B cell (primary cell): ENCODE data around the gene CCN5.

Experiments used
- CTCF ChIP-seq: fragments of 200-600 bp; IDR thresholded peaks from one replicate; pipeline ENCODE4 v1.8.0; 2022; ENCODE audit warnings: antibody characterized with exemption, mild to moderate bottlenecking
- EZH2 ChIP-seq: IDR thresholded peaks from 2 replicates; pipeline ENCODE4 v1.6.1; 2012; ENCODE audit warnings: borderline replicate concordance, low read depth, mild to moderate bottlenecking, moderate library complexity, low read length; ENCODE audit not compliant: insufficient read depth, poor library complexity, severe bottlenecking

GRCh38 chr20:44694159-44694558 is 21.0 kb upstream of the CCN5 start:
- no peak for TF ChIP-seq CTCF
- no peak for TF ChIP-seq EZH2
